ENCODE results near the gene TIAL1.
"Not testable (repeated sequence)": the region's sequence is repeated elsewhere in the genome, so short reads cannot be mapped to it uniquely, and the experiment has no call there.

Gene TIAL1

GRCh38 chr10:119596537-119597404 lies at the start of gene TIAL1:
Gene TIAL1 (minus strand): TSS chr10:119596964. CDS start chr10:119596465, 499 bp downstream.
- peak; percentile 99 for FAIRE-seq

- no peak for FAIRE-seq
These were observed 48.2 kb upstream of the TIAL1 start for GRCh38 chr10:119644994-119645393.

GRCh38 chr10:119644205-119644814 lies 47.5 kb upstream of the TIAL1 start:
- FAIRE-seq = no peak

- FAIRE-seq = no peak
These were observed 46.8 kb upstream of the TIAL1 start for GRCh38 chr10:119643306-119644204.

- FAIRE-seq = no peak
These were observed 45.9 kb upstream of the TIAL1 start for GRCh38 chr10:119642556-119643111.

GRCh38 chr10:119640875-119641526 lies 44.2 kb upstream of the TIAL1 start:
- FAIRE-seq = no peak

- FAIRE-seq = no peak
These were observed 43.6 kb upstream of the TIAL1 start for GRCh38 chr10:119640384-119640783.

GRCh38 chr10:119638982-119639381 lies 42.2 kb upstream of the TIAL1 start:
- no peak for FAIRE-seq

GRCh38 chr10:119637631-119638030 lies 40.9 kb upstream of the TIAL1 start:
- FAIRE-seq = no peak

GRCh38 chr10:119634219-119634544 lies 37.4 kb upstream of the TIAL1 start:
- no peak for FAIRE-seq

GRCh38 chr10:119633538-119634218 lies 36.9 kb upstream of the TIAL1 start:
- FAIRE-seq = no peak

GRCh38 chr10:119630300-119630699 lies 33.5 kb upstream of the TIAL1 start:
- no peak for FAIRE-seq

- no peak for FAIRE-seq
These were observed 29.0 kb upstream of the TIAL1 start for GRCh38 chr10:119625570-119626280.

GRCh38 chr10:119621078-119621384 lies 24.3 kb upstream of the TIAL1 start:
- no peak for FAIRE-seq

- no peak for FAIRE-seq
These were observed 23.7 kb upstream of the TIAL1 start for GRCh38 chr10:119620241-119621077.

- FAIRE-seq = not testable (repeated sequence)
These were observed 23.0 kb upstream of the TIAL1 start for GRCh38 chr10:119619811-119620210.

- no peak for FAIRE-seq
These were observed 22.5 kb upstream of the TIAL1 start for GRCh38 chr10:119619215-119619614.

GRCh38 chr10:119616882-119617570 lies 20.3 kb upstream of the TIAL1 start:
- FAIRE-seq = no peak

GRCh38 chr10:119614686-119615085 lies 17.9 kb upstream of the TIAL1 start:
- FAIRE-seq = no peak

GRCh38 chr10:119613741-119614140 lies 17.0 kb upstream of the TIAL1 start:
- no peak for FAIRE-seq
